Measurements from ENCODE around the gene TMEM270. TPM values are rescaled to one million over a fixed set of nuclear protein-coding genes. Genes with fewer than 3 reads are reported as not detected.

TMEM270 gene
- total RNA-seq, 1 donor from 2014 or later: not detected

GRCh38 chr7:73904219-73905137 lies 43.5 kb downstream of the TMEM270 start:
- no peak for DNase-seq (ENCODE audit: low read depth in 2 of 2)

GRCh38 chr7:73905360-73905759 lies 44.4 kb downstream of the TMEM270 start:
- no peak for DNase-seq (ENCODE audit: low read depth in 2 of 2)

GRCh38 chr7:73906874-73907273 lies 45.9 kb downstream of the TMEM270 start:
- DNase-seq (ENCODE audit: low read depth in 2 of 2): no peak

- DNase-seq (ENCODE audit: low read depth in 2 of 2): no peak
Measured at GRCh38 chr7:73907554-73908122, 46.7 kb downstream of the TMEM270 start.

GRCh38 chr7:73908123-73908611 lies 47.2 kb downstream of the TMEM270 start:
- DNase-seq (ENCODE audit: low read depth in 2 of 2): no peak

- DNase-seq (ENCODE audit: low read depth in 2 of 2): no peak
Measured at GRCh38 chr7:73909051-73909941, 48.3 kb downstream of the TMEM270 start.

GRCh38 chr7:73909996-73910395 lies 49.0 kb downstream of the TMEM270 start:
- DNase-seq (ENCODE audit: low read depth in 2 of 2): no peak

GRCh38 chr7:73912223-73912622 lies 51.3 kb downstream of the TMEM270 start:
- no peak for DNase-seq (ENCODE audit: low read depth in 2 of 2)

Other genes with a start within 250 kb of the TMEM270 start
- gene MLXIPL, start 236.6 kb upstream of the TMEM270 start, total RNA-seq: not detected in 2 replicates
- 2.7 and 3.8 TPM in 2 replicates for gene VPS37D, start 193.3 kb upstream of the TMEM270 start, total RNA-seq
- gene DNAJC30, start 177.7 kb upstream of the TMEM270 start, total RNA-seq: 1.0 and 2.0 TPM in 2 replicates
- gene BUD23, start 177.6 kb upstream of the TMEM270 start, total RNA-seq: 33.1 and 38.0 TPM in 2 replicates
- gene STX1A, start 141.5 kb upstream of the TMEM270 start, total RNA-seq: 7.0 and 7.2 TPM in 2 replicates
- 7.1 and 7.7 TPM in 2 replicates for gene ABHD11, start 122.4 kb upstream of the TMEM270 start, total RNA-seq
- gene CLDN3, start 90.9 kb upstream of the TMEM270 start, total RNA-seq: 0.13 and 0.26 TPM in 2 replicates
- under 0.01 and 0.25 TPM in 2 replicates for gene CLDN4, start 30.2 kb upstream of the TMEM270 start, total RNA-seq
- 0.90 and 1.0 TPM in 2 replicates for gene METTL27, start 18.6 kb upstream of the TMEM270 start, total RNA-seq
- 6.2 and 31.0 TPM in 2 replicates for gene ELN, start 167.0 kb downstream of the TMEM270 start, total RNA-seq
- gene LIMK1, start 222.6 kb downstream of the TMEM270 start, total RNA-seq: 13.9 and 18.7 TPM in 2 replicates